GM19035 (cell line): ENCODE measurements around the gene KLHL17.
"Not testable (repeated sequence)": the region's sequence is repeated elsewhere in the genome, so short reads cannot be mapped to it uniquely, and the experiment has no call there.

Source experiments
- ATAC-seq: cut with Tn5 transposase; IDR thresholded peaks from one replicate; pipeline ENCODE4 v1.9.1; 2021; ENCODE audit not compliant: unreplicated experiment

KLHL17 gene

DNA sequence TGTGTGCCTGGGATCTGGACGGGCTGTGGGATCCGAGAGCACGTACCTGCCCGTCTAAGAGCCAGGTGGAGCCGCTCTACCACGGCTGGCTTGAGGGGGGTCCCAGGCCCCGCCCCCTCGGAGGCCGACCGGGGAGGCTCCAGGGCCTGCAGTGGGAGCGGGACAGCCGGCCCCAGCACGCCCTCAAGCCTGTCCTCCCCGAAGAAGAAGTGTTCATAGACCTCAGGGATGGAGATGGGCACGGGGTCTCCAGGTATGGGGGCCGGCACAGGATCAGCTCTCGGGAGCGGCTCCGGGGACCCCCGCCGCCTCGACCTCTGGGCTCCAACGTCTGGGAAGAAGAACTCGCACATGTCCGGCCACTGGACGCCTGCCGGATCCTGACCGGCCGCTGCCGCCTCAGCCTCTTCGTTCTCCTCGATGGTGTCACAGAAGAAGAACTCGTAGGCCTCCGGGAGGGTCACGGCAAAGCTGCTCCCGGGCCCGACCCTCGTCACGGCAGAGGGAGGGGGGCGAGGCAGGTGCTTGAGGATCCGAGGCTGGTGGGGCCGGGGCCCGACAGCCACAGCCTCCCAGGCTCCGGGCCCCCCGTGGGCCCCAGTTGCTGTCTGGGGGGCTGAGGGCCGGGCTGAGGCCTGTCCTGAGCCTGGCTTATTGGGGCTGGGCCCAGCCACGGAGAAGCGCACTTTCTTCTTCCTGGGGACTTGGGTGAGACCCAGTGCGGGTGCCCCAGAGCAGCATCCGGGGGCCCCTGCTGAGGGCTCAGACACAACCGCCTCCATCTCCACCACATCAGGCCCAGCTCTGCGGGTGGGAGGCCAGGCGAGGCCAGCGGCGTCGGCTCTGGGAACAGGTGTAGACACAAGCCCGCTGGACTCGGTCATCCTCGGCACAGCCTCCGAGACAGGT is 18.7 kb downstream of the KLHL17 start:
- ATAC-seq: no peak

GRCh38 chr1:979744-980072 is 19.3 kb downstream of the KLHL17 start:
- ATAC-seq: no peak

GRCh38 chr1:980137-980571 is 19.8 kb downstream of the KLHL17 start:
- ATAC-seq: no peak

DNA sequence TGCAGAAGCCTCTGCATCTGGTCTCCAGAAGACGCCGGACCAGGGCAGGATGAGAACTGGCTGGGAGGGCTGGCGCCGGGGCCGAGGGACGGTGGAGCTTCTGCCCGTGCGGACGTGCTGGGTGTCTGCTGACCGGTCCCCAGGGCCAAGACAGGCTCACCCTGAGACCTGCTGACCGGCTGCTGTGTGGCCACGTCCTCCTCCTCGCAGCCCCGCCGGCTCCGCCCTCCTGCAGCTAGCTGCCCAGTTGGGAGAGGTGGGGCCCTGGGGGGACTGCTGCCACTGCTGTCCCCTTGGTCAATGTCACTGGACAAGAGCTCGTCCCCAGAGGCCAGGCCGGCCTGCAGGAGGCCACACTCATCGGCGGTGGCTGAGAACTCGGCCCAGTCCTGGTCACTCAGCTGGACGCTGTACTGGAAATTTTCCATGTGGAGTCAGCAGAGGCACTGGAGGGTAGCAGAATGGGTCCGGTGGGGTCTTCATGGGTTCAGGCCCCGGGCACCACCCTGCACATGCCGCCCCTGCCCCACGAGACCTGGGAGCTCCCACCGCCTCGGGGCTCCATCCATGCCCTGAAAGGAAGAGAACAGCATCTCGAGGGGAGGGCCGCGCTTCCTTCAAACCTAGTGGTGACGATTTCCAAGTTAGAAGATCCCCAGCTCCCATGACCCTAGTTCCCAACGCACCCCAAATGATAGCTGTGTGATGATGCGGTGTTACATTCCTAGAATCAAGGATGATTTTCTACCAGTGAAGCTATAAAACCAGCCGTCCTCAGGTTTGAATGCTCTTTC is 20.4 kb downstream of the KLHL17 start:
- no peak for ATAC-seq

- no peak for ATAC-seq
Measured at GRCh38 chr1:981491-981954, 21.1 kb downstream of the KLHL17 start.

- no peak for ATAC-seq
Measured at GRCh38 chr1:981955-982558, 21.7 kb downstream of the KLHL17 start, which contains the start of gene PERM1. TSS of gene PERM1 (minus strand) at chr1:982093. CDS start at chr1:981029, 1,064 bp downstream.

- no peak for ATAC-seq
Measured at GRCh38 chr1:982765-983436, 22.5 kb downstream of the KLHL17 start.

DNA sequence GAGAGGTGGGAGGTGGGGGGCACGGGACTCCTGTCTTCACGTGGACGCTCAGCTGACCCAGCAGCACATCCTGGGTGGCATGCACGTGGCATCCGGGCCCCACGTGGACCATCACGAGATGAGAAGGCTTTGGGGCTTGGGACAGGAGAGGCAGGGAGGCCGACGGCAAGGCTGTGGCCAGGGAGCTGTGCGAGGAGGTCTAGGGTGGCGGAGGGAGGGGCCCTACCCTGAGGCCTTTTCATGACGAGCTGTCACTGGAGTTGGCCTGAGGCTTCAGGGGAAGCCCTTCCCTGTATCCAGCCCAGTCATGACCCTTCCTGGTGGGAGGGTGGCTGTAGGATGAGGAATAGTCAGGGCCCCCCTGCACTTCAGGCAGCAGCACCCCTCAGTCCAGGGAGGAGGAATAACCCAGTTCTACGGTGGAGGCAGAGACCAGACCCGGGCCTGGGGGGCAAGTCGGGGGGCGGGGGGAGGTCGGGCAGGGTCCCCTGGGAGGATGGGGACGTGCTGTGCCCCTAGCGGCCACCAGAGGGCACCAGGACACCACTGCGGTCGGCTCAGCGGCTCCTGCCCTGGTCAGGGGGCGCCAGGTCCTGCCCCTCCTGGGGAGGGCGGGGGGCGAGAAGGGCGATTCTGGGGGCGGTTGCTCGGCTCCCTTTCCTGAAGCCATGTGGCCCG is 23.6 kb downstream of the KLHL17 start:
- ATAC-seq: no peak

- ATAC-seq: no peak
Measured at GRCh38 chr1:984476-984814, 24.1 kb downstream of the KLHL17 start.

DNA sequence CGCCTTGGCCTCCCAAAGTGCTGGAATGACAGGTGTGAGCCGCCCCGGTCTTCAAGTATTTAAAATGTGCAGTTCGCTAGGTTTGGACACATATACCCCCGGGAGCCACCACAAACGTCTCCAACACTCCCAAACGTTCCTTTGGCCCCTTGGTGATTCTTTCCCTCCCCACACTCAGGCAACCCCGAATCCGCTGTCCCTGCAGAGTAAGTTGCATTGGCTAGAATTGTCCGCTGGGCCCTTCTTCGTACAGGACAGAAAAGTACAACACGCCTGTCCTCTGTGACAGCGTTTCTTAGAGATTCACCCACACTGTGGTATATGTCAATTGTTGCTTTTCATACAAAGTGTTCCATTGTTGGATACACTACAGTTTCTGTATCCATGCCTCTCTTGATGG is 24.7 kb downstream of the KLHL17 start:
- no peak for ATAC-seq

DNA sequence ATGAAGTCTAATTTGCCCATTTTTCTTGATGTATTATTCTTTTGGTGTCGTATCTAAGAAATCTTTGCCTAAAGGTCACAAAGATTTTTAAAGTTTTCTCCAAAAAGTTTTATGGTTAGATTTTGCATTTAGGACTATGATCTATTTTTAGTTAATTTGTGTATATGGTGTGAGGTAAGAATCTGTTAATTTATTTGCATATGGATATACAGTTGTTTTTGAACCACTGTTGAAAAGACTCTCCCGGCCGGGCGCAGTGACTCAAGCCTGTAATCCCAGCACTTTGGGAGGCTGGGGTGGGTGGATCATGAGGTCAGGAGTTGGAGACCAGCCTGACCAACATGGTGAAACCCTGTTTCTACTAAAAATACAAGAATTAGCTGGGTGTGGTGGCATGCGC is 27.7 kb downstream of the KLHL17 start:
- not testable (repeated sequence) for ATAC-seq

- not testable (repeated sequence) for ATAC-seq
Measured at GRCh38 chr1:991275-991674, 30.9 kb downstream of the KLHL17 start.

- ATAC-seq: no peak
Measured at GRCh38 chr1:991895-992294, 31.5 kb downstream of the KLHL17 start.

DNA sequence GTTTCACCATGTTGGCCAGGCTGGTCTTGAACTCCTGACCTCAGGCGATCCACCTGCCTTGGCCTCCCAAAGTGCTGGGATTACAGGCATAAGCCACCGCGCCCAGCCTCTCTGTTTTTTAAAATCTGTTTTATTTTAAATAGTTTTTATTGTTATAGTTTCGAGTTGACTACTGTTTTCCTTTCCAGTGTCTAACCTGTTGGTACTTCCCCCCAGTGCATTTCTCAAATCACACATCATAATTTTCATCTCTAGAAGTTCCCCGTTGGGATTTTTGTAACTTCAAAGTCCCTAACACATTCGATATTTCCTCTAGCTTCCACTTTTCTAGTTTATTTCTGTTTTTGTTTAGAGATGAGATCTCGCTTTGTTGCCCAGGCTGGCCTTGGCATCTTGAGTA is 32.0 kb downstream of the KLHL17 start:
- no peak for ATAC-seq

DNA sequence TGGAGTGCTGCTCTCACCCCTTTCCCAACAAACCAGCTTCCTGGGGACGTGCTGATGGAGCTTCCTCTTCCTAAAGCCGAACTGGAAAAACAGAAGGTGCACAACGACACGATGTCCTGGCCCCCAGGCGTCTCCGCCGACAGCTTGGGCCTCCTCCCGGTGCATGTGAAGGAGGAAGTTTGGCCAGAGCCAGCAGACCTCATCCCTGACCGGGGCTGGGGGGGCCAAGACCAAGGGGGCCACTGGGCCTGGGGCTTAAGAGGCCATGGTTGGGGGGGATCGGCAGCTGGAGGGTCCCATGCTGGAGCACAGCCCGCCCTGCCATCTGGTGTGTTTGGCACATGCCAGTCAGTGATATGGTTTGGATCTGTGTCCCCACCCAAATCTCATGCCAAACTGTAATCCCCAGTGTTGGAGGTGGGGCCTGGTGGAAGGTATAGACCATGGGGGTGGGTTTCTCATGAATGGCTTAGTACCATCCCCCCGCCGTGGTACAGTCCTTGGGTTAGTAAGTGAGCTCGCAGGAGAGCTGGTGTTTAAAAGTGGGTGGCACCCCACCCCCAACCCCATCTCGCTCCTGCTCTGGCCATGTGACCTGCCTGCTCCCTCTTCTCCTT is 33.1 kb downstream of the KLHL17 start:
- ATAC-seq: no peak

DNA sequence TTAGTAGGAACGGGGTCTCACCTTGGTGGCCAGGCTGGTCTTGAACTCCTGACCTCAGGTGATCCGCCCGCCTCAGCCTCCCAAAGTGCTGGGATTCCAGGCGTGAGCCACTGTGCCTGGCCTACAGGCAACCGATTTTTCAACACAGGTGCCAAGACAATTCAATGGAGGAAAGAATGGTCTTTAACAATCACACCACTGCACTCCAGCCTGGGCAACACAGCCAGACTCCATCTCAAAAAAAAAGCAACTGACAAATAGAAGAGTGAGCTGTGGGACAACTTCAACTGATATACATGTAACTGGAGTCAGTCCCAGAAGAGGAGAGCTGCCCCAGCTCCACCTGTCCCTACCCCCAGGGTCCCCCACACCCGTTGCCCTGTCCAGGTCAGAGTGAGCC is 34.2 kb downstream of the KLHL17 start:
- ATAC-seq: not testable (repeated sequence)

DNA sequence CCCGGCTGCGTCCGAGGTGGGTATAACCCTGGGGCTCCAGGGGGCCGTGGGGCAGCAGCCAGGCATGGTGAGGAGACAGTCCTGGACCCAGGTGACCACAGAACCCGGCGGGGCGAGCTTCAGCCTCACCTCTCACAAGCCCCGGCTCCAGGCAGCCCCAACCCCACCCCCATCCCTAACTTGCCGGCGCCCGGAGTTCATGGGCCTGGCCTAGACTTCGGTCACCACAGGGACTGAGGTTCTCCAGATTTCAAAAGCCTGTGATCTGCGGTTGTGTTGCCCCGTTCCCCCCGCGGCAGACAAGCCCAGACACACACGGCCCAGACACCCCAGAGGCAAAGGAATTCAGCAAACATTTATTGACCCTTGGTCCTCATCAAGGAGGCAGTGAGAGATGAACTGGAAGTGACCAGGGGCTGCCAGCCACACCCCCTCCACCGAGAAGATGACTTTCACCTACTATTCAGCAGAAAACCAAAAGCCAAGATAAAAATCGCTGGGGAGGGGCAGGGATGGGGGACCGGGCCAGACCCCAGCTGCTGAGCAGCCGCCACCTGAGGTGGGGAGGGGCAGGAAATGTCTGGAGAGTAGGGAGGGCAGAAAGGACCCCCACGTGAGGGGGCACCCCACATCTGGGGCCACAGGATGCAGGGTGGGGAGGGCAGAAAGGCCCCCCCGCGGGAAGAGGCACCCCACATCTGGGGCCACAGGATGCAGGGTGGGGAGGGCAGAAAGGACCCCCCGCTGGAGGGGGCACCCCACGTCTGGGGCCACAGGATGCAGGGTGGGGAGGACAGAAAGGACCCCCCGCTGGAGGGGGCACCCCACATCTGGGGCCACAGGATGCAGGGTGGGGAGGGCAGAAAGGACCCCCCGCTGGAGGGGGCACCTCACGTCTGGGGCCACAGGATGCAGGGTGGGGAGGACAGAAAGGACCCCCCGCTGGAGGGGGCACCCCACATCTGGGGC is 35.6 kb downstream of the KLHL17 start:
- no peak for ATAC-seq

- ATAC-seq: no peak
Measured at GRCh38 chr1:996851-997712, 36.7 kb downstream of the KLHL17 start.
